Measurements from ENCODE around the gene DNAAF8.
"Not testable (repeated sequence)": the region's sequence is repeated elsewhere in the genome, so short reads cannot be mapped to it uniquely, and the experiment has no call there.

Gene DNAAF8

GRCh38 chr16:4780235-4780634 lies 45.9 kb downstream of the DNAAF8 start:
- DNase-seq (ENCODE audit: extremely low read depth, insufficient read length), result no peak
- Histone ChIP-seq H3K4me3 (replicated peaks; ENCODE audit: low read depth, low read length) (no peak overlapping the region), H3K36me3 (ENCODE audit: control insufficient read depth, insufficient read depth, low read length) (no peaks in the 10 kb centered on the region), H3K27me3 (replicated peaks; ENCODE audit: control insufficient read depth, insufficient read depth, low read length) (no peaks in the 10 kb centered on the region)
- TF ChIP-seq, protein P1, sequence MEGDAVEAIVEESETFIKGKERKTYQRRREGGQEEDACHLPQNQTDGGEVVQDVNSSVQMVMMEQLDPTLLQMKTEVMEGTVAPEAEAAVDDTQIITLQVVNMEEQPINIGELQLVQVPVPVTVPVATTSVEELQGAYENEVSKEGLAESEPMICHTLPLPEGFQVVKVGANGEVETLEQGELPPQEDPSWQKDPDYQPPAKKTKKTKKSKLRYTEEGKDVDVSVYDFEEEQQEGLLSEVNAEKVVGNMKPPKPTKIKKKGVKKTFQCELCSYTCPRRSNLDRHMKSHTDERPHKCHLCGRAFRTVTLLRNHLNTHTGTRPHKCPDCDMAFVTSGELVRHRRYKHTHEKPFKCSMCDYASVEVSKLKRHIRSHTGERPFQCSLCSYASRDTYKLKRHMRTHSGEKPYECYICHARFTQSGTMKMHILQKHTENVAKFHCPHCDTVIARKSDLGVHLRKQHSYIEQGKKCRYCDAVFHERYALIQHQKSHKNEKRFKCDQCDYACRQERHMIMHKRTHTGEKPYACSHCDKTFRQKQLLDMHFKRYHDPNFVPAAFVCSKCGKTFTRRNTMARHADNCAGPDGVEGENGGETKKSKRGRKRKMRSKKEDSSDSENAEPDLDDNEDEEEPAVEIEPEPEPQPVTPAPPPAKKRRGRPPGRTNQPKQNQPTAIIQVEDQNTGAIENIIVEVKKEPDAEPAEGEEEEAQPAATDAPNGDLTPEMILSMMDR (IDR thresholded peaks at IDR 0.05; ENCODE audit: insufficient read depth, low read length, poor library complexity, severe bottlenecking), result no peak

DNA sequence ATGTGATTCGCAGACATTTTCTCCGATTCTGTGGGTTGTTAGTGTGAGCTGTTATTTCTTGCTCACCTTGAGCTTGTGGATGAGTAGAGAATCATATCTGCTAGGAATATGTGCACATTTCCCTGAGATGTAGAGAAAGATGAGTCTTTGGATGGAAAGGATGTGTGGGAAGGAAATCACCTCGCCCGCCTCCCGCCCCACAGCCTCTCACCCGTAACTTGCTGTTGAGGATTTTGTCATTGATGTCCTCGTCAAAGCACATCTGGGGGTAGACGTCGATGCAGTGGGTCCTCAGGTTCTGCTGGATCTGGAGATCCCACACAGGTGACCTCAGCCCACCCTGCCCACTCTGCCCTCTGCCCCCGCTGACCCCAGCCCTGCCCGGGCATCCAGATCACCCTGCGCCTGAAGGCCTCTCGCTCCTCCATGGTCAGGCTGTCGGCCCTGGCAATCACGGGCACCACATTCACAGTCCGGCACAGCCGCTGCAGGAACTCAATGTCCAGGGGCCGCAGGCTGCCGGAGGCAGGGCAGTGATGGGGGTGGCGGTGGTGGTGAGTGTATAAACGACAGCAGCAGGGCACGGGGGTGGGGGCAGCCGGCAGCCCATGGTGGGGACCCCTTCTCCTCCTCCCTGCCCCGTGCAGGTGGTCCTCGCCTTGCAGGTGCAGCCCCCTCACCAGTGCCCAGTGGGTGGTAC lies 49.1 kb downstream of the DNAAF8 start:
- H3K27me3 ChIP-seq (replicated peaks; ENCODE audit: control insufficient read depth, insufficient read depth, low read length), result no peaks in the 10 kb centered on the region
- TF ChIP-seq, protein P1 (IDR thresholded peaks at IDR 0.05; ENCODE audit: insufficient read depth, low read length, poor library complexity, severe bottlenecking), result no peak
- no peaks in the 10 kb centered on the region for H3K36me3 ChIP-seq (ENCODE audit: control insufficient read depth, insufficient read depth, low read length)
- H3K4me3 ChIP-seq (replicated peaks; ENCODE audit: low read depth, low read length), result no peak overlapping the region
- no peak for DNase-seq (ENCODE audit: extremely low read depth, insufficient read length)

DNA sequence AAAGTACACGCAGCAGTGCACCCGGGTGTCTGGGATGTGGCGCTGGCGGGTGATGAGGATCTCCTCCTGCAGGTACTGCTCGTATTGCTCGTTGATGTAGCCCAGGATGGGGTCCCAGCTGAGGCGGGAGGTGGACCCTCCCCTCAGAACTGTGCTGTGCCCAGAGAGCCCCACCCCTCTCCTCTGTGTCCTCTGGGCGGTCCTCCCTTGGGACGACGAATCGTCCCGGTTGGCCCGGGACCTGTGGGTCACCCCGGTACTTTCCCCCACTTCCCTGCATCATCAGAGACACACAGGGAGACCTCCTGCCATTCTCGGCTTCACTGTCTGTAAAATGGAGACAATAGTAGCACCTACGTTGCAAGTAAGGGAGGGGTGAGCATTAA lies 49.6 kb downstream of the DNAAF8 start:
- Histone ChIP-seq H3K4me3 (replicated peaks; ENCODE audit: low read depth, low read length) (no peak overlapping the region), H3K36me3 (ENCODE audit: control insufficient read depth, insufficient read depth, low read length) (no peaks in the 10 kb centered on the region), H3K27me3 (replicated peaks; ENCODE audit: control insufficient read depth, insufficient read depth, low read length) (no peaks in the 10 kb centered on the region)
- TF ChIP-seq, protein P1 (IDR thresholded peaks at IDR 0.05; ENCODE audit: insufficient read depth, low read length, poor library complexity, severe bottlenecking), result no peak
- DNase-seq (ENCODE audit: extremely low read depth, insufficient read length), result no peak

GRCh38 chr16:4784444-4784987 lies 50.2 kb downstream of the DNAAF8 start:
- not testable (repeated sequence) for H3K27me3 ChIP-seq (replicated peaks; ENCODE audit: control insufficient read depth, insufficient read depth, low read length); DNase-seq (ENCODE audit: extremely low read depth, insufficient read length); H3K4me3 ChIP-seq (replicated peaks; ENCODE audit: low read depth, low read length); H3K36me3 ChIP-seq (ENCODE audit: control insufficient read depth, insufficient read depth, low read length)

DNA sequence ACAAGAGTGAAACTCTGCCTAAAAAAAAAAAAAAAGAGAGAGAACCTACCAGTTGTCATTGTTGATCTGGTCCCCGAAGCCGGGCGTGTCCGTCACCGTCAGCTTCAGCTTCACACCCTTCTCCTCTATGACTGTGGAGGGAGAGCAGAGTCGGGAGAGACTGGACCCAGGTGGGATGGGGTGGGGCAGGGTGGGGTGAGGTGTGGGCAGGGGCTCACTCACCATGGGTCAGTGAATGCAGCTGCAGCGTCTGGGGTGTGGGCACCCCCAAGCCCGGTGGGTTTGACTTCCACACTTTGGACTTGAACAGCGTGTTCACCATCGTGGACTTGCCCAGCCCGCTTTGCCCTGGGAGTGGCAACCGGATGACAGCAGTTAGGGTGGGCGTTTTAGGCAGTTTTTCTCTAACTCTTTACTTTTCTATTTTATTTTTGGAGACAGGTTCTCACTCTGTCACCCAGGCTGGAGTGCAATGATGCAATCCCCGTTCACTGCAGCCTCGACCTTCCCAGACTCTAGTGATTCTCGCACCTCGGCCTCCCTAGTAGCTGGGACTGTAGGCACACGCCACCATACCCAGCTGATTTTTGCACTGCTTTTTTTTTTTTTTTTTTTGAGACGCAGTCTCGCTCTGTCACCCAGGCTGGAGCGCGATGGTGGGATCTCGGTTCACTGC lies 51.6 kb downstream of the DNAAF8 start:
- Histone ChIP-seq H3K4me3 (replicated peaks; ENCODE audit: low read depth, low read length) (no peak overlapping the region), H3K36me3 (ENCODE audit: control insufficient read depth, insufficient read depth, low read length) (no peaks in the 10 kb centered on the region), H3K27me3 (replicated peaks; ENCODE audit: control insufficient read depth, insufficient read depth, low read length) (no peaks in the 10 kb centered on the region)
- TF ChIP-seq, protein P1 (IDR thresholded peaks at IDR 0.05; ENCODE audit: insufficient read depth, low read length, poor library complexity, severe bottlenecking), result no peak
- DNase-seq (ENCODE audit: extremely low read depth, insufficient read length), result no peak

DNA sequence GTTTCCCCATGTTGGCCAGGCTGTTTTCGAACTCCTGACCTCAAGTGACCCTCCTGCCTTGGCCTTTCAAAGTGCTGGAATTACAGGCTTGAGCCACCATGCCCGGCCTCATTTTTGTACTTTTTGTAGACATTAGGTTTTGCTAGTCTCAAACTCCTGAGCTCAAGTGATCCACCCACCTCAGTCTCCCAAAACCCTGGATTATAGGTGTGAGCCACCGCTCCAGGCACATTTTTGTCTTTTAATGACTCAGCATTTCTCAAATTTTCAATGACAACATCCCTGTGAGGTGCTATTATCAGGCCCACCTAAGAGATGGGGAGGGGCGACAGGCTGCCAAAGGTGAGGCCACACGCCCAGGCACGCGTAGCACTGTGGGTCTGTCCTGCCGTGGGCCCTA lies 52.7 kb downstream of the DNAAF8 start:
- H3K36me3 ChIP-seq (ENCODE audit: control insufficient read depth, insufficient read depth, low read length), result no peaks in the 10 kb centered on the region
- no peak overlapping the region for H3K4me3 ChIP-seq (replicated peaks; ENCODE audit: low read depth, low read length)
- TF ChIP-seq, protein P1 (IDR thresholded peaks at IDR 0.05; ENCODE audit: insufficient read depth, low read length, poor library complexity, severe bottlenecking), result no peak
- no peak for DNase-seq (ENCODE audit: extremely low read depth, insufficient read length)
- H3K27me3 ChIP-seq (replicated peaks; ENCODE audit: control insufficient read depth, insufficient read depth, low read length), result no peaks in the 10 kb centered on the region
